Activated CD4-positive, alpha-beta T cell treated with anti-CD3 and anti-CD28 coated beads, Interleukin-2, amount 50 U/mL, for 16 hours (primary cell): ENCODE measurements around the gene JOSD2.
"Not testable (repeated sequence)": the region's sequence is repeated elsewhere in the genome, so short reads cannot be mapped to it uniquely, and the experiment has no call there.

ENCODE experiments used
- DNase-seq: peaks from one replicate; pipeline ENCODE4 v3.0.0-alpha.2; 2020

Gene JOSD2

DNA sequence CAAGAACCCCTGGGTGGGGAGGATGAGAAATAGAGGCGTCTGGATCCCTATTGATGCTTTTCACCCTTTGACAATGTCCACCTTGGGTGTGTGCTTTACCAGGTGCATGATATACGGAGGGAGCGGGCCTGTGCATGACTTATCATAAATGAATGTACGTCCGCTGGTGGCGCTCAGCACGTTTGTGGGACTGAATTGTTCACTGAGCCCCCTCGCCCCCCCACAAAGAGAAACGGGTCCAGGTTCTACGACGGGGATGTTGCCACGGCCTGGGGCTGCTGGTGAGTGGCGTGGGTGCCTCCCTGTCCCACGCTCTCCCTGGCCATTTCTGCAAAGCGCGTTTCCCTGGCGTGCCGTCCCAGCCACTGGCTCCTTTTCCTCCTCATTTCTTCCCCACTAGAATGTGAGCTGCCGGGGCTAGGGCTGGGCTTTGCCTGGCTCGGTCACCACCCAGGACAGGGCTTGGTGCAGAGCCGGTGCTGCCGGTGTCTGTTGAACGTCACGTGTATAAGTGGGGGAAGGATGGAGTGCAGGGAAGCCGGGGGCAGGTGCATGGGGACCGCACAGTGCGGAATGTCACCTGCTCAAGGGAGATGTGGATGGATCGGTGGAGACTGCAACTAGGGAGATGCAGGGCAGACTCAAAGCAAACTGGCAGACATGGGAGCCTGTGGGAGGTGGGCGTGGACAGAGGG is 35.7 kb upstream of the JOSD2 start:
- no peak for DNase-seq

DNA sequence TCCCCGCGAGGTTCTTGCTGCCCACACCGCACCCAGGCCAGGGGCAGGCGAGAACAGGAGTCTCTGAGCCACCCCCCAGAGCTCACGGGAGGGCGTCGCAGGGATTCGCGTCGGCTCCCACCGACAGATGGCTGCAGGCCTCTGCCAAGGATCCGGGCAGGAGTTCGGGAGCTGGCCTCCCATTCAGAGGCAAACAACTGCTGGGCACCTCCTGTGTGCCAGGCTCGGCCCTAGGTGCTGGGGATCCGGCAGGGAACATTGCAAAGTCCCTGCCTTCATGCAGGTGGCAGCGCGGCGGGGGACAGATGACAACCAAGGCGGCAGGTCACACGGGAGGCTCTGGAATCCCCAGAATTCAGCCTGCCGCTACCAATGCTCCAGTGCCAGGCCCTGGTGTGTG is 32.0 kb upstream of the JOSD2 start:
- no peak for DNase-seq

DNA sequence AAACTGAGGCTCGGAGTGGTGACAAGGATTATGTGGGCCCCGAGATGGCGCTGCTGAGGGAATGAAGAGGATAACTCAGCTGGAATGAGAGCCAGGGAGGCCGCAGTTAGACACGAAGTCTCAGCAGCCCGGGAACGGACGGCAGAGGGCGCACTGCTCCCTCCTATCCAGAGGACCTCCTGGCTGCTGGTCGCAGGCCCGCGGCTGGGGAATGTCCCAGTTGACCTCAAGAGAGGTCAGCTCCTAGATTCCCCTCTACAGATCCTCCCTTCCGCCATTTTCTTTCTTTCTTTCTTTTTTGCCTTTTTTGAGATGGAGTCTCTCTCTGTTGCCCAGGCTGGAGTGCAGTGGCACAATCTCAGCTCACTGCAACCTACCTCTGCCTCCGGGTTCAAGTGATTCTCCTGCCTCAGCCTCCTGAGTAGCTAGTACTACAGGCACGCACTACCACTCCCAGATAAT is 26.8 kb upstream of the JOSD2 start:
- DNase-seq: peak; percentile 69

DNA sequence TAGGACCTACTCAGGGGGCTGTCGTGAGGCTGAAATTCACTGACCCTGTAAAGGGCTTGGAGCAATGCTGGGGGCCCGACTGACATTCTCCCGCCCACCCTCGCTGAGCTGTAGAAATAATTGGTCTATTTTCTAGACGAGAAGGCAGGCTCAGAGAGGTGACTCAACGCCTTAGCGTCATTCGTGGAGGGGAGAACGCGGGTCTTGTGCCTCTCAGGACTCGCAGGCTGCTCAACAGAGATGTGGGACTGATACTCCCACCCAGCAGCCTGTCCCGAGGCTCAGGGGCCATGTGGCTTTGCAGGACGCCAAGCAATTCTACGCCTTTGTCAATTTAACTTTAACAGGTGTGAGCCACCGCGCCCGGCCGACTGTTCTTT is 26.3 kb upstream of the JOSD2 start:
- no peak for DNase-seq

DNA sequence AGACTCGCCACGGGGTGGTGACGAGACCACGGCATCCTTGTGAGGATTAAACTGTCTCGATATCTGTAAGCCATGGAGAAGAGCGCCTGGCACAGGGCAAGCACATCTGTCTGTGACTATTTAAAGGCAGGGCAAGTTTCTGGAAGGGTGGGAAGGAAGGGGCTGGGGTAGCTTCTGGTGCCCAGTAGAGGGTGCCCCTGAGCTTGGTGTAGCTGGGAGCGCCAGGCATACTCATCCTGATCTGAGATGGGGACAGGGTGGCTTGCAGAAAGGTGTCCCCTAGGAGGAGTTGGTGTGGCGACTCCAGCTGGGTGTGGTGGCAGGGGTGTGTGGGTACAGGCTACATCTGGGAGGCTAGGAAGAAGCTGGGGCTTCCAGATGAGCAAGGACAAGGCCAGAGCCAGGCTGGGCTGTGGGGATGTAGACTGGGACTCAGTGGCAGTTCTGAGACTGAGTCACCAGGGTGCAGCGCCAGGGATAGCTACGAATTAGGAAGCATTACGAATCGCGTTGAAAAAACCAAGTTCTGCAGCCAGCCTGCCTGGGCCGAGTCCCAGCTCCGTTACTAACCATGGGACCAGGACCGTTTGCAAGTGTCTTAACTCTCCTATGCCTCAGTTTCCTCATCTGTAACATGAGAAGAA is 25.8 kb upstream of the JOSD2 start:
- DNase-seq: no peak

DNA sequence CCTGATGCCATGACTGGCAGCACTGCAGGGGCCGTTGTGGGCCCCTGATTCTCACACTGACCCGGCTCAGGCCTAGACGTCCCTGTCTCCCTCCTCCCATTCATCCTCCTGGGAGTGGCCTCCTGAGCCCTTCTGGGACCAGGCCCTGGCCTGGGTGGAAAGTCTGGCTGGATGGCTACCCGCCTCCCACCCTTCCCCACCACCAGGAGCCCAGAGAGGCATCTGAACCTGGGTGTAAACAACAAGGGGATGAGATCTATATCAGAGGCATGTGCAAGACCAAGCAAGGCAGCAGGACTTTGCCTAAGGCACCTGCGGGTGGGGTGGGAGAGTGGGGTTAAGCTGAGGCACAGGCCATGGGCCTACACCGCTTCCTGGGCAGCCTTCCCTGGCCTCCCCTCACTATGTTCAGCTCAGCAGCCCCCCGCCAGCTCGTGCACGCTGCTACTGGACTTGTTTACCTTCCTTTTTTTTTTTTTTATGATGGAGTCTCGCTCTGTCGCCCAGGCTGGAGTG is 24.7 kb upstream of the JOSD2 start:
- no peak for DNase-seq

DNA sequence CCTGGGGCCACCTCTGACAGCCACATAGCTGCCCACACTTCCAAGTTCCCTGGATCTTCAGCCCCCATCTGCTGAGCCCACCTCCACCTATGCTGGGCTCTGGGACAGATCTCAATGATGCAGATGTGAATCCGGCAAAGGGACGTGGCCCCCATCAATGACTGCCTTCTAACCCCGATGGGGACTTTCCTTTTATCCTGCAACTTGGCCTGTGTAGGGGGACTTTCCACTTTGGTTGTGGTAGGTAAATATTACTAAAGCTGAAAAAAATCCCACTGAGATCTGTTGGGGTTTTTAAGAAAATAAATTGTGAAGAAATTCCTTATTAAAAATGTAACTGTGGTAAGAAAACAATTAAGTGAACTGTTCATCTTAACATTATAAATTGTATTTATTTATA is 23.5 kb upstream of the JOSD2 start:
- no peak for DNase-seq

DNA sequence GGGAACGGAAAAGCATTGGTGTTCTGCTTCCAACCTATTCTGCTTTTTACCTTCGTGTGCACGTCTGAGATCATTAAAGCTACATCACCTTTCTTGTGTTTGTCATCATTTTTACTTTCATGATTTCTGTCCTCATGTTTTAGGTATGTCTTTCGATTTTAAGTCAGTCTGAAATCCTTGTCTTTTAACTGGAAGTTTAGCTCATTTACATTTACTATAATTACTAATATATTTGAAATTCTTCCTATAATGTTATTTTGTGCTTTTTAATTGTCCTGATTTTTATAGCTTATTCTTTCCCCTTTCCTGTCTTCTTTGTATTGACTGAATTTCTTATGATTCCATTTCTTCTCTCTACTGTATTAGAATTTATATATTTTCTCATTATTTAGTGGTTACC is 22.0 kb upstream of the JOSD2 start:
- no peak for DNase-seq

DNA sequence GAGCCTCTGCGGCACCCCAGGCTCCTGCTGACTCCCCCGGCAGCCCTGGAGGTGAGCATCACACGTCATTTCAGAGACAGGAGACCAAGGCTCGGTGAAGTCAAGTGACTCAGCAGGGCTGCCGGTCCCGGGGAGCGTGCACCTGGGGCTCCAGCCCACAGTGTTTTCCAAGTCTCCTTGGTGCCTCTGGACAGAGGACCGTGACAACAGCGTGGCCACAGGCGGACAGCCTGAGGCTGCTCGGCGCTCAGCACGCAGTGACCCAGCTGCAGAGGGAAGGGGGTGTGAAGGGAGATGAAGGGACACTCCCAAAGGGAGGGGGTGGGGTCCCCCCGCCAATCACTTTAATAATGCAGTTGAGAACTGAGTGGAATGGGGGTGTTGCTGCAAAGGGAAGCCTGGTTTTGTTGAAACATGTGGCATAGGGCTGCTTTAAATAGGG is 20.2 kb upstream of the JOSD2 start:
- no peak for DNase-seq

DNA sequence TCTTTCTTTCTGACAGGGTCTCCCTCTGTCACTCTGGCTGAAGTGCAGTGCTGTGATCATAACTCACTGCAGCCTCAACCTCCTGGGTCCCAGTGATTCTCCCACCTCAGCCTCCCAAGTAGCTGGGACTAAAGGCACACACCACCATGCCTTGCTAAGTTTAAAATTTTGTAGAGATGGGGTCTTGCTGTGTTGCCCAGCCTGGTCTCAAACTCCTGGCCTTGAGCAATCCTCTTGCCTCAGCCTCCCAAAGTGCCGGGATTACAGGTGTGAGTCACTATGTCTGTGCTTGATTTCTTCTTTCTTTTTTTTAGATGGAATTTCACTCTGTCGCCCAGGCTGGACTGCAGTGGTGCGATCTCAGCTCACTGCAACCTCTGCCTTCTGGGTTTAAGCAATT is 17.1 kb upstream of the JOSD2 start:
- not testable (repeated sequence) for DNase-seq

DNA sequence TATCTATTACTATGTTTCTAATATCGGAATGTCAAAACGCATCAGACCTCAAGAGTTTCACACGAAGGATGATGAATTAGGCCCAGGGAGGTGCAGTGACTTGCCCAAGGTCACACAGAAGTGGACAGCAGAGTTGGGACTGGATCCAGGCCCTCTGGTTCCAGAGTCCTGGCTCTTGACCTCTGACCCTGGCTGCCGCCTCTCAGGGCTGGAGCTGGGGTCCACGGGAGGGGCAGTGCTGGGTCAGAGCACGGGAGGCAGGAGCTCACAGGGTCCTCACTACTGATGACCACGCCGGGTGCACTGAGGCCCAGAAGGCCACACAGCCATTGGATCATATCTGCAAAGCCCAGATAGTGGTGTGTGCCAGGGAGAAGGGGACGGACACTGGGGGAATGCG is 11.9 kb upstream of the JOSD2 start:
- no peak for DNase-seq

DNA sequence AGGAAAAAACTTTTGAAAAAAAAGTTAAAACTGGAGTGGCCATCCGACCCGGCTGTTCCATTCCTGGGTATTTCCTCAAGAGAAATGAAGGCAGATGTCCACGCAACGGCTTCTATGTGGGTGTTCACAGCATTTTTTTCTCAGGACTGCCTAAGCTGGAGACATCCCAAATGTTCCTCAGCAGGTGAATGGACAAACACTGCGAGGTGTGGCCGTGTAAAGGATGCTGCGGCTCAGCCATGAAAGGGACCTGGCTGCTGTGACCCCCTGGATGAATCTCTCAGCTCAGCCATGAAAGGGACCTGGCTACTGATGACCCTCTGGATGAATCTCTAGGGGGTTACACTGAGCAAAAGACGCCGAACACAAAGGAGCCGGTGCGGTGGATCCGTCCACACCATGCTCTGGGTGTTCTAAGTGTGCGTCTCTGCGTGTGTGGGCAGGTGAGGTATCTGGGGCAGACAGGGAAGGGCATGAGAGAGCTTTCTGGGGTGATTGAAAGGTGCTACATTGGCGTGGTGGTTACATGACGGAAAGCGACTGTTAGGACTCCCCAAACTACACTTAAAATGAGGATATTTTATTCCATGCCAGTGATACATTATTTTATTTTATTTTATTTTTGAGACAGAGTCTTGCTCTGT is 10.0 kb upstream of the JOSD2 start:
- DNase-seq: no peak

DNA sequence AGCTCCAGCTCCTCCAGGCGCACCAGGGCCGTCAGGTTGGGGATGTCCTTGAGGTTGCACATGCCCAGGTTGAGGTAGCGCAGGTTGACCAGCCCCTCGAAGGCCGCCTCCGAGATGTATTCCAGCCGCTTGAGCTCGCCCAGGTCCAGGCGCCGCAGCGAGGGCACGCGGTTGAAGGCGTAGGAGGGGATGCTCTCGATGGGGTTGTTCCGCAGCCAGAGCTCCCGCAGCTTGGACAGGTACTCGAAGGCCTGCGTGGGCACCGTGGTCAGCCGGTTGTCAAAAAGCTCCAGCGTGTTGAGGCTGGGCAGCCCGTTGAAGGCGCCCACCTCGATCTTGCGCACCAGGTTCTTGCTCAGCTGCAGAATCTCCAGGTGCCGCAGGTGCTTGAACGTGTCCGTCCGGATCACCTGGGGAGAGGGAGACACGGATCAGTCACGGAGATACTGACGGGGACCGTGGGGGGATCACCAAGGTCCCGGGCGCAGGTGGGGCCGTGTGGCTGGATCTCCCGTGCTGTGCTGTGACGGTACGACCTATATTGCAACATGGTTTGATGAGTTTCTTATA is 8.1 kb upstream of the JOSD2 start:
- DNase-seq: no peak

DNA sequence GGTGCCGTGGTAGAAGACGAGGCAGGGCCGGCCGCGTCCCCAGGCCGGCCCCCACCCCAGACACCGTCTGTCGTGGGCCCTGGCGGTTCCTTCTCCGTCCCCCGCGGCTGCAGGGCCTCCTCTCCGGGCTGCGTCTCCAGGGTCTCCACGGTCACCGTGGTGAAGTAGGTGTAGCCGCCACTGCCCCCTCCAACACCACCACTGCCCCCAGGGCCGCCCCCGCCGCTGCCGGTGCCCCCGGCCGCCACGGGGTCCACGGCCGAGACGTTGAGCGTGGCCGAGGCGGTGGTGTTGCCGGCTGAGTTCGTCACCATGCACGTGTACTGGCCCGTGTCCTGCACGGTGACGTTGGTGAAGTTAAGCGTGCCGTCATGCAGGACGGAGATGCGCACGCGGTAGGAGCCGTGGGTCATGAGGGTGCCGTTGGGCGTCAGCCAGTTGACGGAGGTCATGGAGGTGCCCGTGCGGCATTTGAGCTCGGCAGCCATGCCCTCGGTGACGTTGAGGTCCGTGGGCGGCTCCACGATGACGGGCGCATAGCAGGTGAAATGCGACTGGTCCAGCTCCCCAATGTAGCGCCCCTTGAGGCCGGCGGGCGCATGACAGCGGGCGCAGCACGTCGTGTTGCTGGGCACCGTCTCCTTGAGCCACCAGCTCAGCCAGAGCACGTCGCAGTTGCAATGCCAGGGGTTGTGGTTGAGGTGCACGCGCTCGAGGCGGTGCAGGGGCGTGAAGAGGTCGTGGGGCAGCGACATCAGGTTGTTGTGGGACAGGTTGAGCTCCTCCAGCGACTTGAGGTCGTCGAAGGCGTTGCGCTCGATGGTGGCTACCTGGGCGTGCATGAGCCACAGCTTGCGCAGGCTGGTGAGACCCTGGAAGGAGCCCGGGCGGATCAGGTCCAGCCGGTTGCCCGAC is 7.4 kb upstream of the JOSD2 start:
- no peak for DNase-seq

DNA sequence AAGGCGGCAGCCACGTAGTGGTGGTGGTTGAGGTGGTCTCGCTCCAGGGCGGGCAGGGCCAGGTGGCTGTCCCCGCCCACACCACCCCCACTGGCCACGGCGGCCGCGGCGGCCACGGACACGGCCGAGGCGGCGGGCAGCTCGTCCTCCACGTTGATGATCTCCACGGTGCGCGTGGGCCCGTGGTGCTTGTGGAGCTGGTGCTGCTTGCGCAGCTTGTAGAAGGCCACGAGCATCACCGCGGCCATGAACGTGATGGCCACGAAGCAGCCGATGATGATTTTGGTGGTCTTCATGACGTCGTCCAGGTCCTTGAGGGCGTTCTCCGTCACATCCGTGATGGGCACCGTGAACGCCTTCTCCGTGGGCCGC is 6.7 kb upstream of the JOSD2 start:
- no peak for DNase-seq

DNA sequence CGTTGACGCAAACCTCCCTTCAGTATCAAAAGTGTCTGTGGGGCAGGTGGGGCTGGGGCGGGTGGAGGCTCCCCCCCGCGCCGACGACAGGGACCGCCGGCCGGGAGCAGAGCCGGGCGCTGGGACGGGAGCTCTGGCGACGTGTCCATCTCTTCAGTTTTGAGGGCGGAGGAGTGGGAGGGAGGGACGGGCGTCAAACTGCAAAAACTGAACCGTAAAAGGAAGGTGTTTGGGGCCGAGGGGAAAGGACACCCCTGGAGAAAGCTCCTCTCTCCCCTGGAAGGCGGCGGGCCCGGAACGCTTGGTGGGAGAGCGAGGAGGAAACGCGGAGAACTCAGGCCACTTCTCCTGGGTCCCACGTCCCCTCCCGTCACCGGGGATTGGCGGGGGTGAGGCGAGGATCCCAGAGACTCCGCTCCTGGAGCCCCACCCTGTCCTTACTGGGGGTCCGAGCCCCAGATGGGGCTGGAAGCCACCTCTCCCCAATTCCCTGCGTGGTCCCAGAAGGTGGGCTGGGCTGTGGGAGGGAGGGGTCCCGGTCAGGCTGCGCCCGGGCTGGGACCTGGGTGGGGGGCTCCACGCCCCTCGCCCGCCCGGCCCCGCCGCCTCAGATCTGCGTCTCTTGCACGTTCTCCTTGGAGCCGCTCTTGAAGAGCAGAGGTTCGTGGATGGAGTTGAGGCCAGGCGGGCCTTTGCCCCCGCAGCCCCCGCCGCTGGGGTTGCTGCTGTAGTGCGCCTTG is 6.1 kb upstream of the JOSD2 start:
- no peak for DNase-seq

DNA sequence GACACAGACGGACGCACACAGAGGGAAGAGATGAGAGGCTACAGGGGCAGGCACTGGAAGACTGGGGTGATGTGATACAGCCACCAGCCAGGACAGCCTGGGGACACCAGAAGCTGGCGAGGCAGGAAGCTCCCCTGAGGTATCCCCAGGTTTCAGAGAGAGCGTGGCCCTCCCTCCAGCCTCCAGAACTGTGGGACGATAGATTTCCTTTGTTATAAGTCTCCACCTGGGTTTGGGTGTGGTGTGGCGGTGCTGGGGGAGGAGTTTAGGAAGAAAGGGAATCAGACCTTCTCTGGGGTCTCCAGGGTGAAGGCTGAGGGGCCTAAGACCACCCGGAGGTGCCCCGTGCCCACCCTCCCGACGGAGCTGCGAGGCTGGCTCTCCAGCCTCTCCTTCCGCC is 5.5 kb upstream of the JOSD2 start:
- DNase-seq: no peak

DNA sequence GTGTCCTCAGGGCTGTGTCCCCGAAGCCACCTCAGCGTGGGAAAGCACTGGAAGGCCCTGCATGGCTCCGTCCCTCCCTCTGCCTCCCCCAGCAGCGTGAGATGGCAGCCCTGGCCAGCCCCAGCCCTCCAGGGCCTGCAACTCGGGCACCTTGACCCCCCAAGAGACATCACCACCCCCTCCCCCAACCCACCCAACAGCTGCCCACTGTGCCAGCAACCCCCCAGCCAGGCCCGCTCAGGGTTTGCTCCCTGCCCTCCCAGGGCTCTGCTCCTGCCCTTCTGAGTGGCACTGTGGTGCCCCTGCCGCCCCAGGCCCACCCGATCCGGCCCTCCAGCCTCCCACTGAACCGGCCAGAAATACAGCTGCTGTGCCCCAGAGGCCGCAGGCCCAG is 4.2 kb upstream of the JOSD2 start:
- no peak for DNase-seq

DNA sequence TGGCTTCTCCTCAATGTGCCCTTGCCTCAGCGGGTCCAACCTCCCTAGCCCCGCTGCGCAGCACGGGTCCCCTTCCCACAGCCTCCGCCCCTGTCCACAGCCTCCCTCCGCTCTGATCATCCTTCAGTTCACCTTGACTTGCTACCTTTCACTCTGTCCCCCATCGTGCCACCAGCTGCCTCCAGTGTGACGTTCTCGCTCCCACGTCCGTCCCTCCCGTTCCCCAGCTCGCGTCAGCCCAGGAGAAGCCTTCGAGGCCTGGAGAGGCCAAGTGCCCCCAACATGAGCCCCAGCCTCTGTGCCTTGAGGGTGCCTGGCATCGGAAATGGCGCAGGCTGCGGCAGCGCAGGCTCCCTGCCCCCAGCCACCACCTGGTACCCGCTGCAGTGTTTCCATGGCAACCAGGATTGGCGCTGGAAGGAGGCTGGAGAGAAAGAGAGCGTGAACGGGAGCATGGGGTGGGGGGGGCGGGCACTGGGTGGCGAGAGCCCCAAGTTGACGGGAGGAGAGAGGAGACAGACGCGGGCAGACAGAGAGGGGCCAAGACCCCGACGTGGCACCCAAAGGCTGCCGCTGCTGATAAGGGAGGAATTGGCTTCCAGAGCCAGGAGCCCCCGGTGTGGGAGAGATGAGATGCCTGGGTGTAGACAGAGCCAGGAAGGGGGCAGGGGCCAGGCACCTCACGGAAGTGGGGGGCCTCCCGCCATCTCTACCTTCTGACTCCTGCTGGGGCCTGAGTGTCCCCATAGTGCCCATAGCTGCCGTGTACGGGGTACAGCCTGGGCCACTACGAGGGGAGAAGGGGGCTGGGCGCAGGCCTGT is 3.6 kb upstream of the JOSD2 start:
- no peak for DNase-seq

DNA sequence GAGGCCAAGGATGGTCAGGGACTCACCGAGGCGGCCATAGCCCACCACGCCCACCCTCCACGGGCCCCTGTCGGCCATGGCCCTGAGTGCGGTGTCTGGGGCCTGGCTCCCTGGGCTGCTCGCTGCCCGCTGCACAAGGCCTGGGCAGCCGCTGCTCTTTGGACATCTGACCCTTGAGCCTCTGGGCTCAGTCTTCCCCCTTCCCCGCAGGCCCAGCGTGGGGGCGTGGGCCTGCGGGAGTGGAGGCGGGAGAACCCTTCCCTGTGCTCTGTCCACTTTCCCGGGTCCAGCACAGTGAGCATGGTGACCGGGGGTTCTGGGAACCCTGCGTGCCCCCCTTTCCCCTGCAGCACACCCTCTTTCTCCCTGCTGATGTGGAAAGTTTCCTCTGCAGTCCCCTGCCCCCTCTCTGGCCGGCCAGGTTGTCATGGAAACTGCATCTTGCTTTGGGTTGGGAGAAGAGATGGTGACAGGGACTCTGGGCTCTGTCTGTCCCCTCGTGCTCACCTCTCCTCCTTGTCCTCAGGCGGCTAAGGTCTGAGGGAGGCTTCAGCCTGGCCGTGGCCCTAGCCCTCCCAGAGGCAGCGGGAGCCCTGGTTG is 2.9 kb upstream of the JOSD2 start, which contains the start of gene ASPDH:
Gene ASPDH, minus strand, starts transcription at position 168 of the 600 bp plus-strand sequence. Its CDS starts 90 bp downstream, at position 78.
- DNase-seq: no peak
